ENCODE results near the gene PDE1C.
"Not testable (repeated sequence)": the region's sequence is repeated elsewhere in the genome, so short reads cannot be mapped to it uniquely, and the experiment has no call there.

The PDE1C gene

GRCh38 chr7:32025381-32026082, 44.7 kb downstream of the PDE1C start:
- no peak for DNase-seq (ENCODE audit: low read depth)
- no peak for TF ChIP-seq CTCF (conservative IDR thresholded peaks at IDR 0.05; ENCODE audit: low read depth, low read length)
- H3K4me3 ChIP-seq (ENCODE audit: low read depth, low read length) = no peak overlapping the region

GRCh38 chr7:32023376-32023775, 46.8 kb downstream of the PDE1C start:
- no peak overlapping the region for H3K4me3 ChIP-seq (ENCODE audit: low read depth, low read length)
- TF ChIP-seq CTCF (conservative IDR thresholded peaks at IDR 0.05; ENCODE audit: low read depth, low read length) = no peak
- DNase-seq (ENCODE audit: low read depth) = no peak

GRCh38 chr7:32022966-32023365, 47.2 kb downstream of the PDE1C start:
- no peak for TF ChIP-seq CTCF (conservative IDR thresholded peaks at IDR 0.05; ENCODE audit: low read depth, low read length)
- no peak overlapping the region for H3K4me3 ChIP-seq (ENCODE audit: low read depth, low read length)
- DNase-seq (ENCODE audit: low read depth) = no peak

- DNase-seq (ENCODE audit: low read depth) = no peak
- no peak overlapping the region for H3K4me3 ChIP-seq (ENCODE audit: low read depth, low read length)
- TF ChIP-seq CTCF (conservative IDR thresholded peaks at IDR 0.05; ENCODE audit: low read depth, low read length) = no peak
Measured at GRCh38 chr7:32020551-32021159, 49.6 kb downstream of the PDE1C start.

GRCh38 chr7:32018845-32019578, 51.2 kb downstream of the PDE1C start:
- no peak overlapping the region for H3K4me3 ChIP-seq (ENCODE audit: low read depth, low read length)
- DNase-seq (ENCODE audit: low read depth) = no peak
- no peak for TF ChIP-seq CTCF (conservative IDR thresholded peaks at IDR 0.05; ENCODE audit: low read depth, low read length)

- DNase-seq (ENCODE audit: low read depth) = no peak
- H3K4me3 ChIP-seq (ENCODE audit: low read depth, low read length) = no peak overlapping the region
- TF ChIP-seq CTCF (conservative IDR thresholded peaks at IDR 0.05; ENCODE audit: low read depth, low read length) = no peak
Measured at GRCh38 chr7:32015133-32015532, 55.1 kb downstream of the PDE1C start.

- not testable (repeated sequence) for DNase-seq (ENCODE audit: low read depth); H3K4me3 ChIP-seq (ENCODE audit: low read depth, low read length)
Measured at GRCh38 chr7:32013471-32013870, 56.7 kb downstream of the PDE1C start.
